NOMO-1 treated with dmso at 0.1 percent for 144 hours (cell line): ENCODE data around the gene PSME3IP1.

Experiments used
- DNase-seq: peaks from one replicate; lab custom pipeline; 2025; ENCODE audit not compliant: unreplicated experiment; lab: John Stamatoyannopoulos, UW

The PSME3IP1 gene

DNA sequence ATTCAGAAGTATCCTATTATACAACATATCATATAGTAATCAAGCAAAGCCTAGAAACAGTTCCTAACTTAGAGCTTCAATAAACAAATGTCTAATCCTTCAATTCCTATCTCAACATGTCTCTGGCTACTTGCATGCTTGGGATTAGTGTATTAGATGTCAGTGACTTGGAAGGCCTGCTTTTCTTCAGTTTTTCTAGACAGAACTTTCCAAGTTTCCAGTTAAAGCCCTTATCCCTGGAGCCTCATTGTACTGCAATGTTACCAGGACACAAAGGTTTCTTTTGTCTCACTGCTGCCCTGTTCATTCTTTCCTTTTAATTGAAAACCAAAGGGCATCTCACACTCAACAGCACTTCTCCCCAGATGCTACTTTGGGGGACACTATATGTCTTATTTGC lies 16.5 kb downstream of the PSME3IP1 start:
- DNase-seq, result no peak

GRCh38 chr16:57167953-57168352 lies 17.9 kb downstream of the PSME3IP1 start:
- DNase-seq, result peak; percentile 63

DNA sequence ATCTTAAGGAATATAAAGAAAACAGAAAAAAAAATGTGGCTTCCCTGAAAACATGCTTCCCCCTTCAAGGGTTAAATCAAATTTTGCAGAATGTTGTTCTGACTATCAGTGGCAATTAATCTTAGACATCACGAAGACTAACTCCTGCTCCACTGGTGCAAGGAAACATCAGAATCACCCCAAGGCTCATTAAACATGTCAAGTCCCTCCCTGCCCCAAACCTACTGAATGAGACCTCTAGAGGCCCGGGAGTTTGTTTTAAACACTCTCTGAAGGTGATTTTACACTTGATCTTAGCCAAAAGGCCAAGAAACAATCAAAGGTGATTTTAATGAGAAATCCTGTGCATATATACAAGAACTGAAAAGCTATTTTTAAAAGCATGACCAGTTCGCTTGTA lies 18.3 kb downstream of the PSME3IP1 start:
- DNase-seq, result no peak

DNA sequence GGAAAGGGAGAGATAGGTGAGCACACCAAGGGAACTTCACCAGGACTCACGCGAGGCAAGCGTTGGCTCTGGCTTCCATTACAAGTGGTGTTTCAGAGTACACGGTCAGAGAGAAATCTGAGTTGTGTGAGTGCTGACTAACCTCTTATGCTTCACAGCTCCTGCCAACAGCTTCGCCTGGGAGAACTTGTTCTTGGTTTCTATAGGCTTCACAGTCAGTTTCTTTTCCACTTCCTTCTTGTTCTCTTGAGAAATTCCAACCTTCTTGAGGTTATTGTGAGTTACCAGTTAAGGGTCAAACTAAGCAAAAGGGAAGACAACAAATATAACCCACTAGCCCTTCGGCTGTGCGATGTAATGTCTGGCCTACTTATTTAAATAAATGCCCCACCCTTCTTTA lies 18.9 kb downstream of the PSME3IP1 start:
- DNase-seq, result peak; percentile 33

- DNase-seq, result no peak
Observed at GRCh38 chr16:57166451-57166850, 19.4 kb downstream of the PSME3IP1 start.

- no peak for DNase-seq
Observed at GRCh38 chr16:57165938-57166337, 19.9 kb downstream of the PSME3IP1 start.

- no peak for DNase-seq
Observed at GRCh38 chr16:57165483-57165882, 20.4 kb downstream of the PSME3IP1 start.

GRCh38 chr16:57163842-57164241 lies 22.0 kb downstream of the PSME3IP1 start:
- no peak for DNase-seq

GRCh38 chr16:57159447-57159846 lies 26.4 kb downstream of the PSME3IP1 start:
- no peak for DNase-seq

DNA sequence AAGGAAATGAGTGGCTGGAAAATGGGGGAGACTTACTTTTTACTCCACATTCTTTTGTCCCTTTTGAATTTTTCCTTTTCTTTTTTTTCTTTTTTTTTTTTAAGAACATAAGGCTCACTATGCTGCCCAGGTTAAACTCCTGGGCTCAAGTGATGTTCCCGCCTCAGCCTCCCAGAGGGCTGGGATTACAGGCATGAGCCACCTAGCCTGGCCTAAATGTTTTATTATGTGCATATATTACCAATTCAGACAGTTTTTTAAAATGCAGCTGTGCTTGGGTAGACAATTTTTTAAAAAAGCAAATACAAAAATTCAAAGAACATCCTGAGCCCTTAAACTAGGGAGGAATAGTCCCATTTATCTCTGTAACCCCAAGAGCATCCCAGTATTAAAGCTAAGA lies 28.3 kb downstream of the PSME3IP1 start:
- no peak for DNase-seq

GRCh38 chr16:57156351-57156703 lies 29.5 kb downstream of the PSME3IP1 start:
- no peak for DNase-seq

- DNase-seq, result no peak
Observed at GRCh38 chr16:57155702-57156350, 30.0 kb downstream of the PSME3IP1 start.

GRCh38 chr16:57153841-57154240 lies 32.0 kb downstream of the PSME3IP1 start:
- no peak for DNase-seq

- DNase-seq, result no peak
Observed at GRCh38 chr16:57152096-57153093, 33.4 kb downstream of the PSME3IP1 start.

DNA sequence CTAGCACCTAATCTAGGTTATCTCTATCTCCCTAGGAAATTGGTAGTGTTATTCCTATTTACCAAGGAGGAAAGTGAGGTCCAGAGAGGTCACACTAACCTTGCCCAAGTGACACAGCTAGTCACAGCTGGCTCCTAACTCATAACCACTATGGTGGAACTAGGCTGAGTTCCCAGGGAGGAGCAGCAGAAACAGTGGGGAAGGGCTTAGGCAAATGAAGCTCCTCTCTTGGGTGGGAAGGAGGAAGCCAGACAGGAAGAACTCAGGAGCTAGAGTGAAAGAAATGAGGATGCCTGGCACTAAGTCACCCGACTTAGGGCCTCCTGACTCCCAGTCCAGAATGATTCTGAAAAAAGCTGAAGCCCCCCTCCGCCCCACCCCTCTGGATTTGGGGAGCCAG lies 34.5 kb downstream of the PSME3IP1 start:
- no peak for DNase-seq

- no peak for DNase-seq
Observed at GRCh38 chr16:57150682-57151330, 35.0 kb downstream of the PSME3IP1 start.

DNA sequence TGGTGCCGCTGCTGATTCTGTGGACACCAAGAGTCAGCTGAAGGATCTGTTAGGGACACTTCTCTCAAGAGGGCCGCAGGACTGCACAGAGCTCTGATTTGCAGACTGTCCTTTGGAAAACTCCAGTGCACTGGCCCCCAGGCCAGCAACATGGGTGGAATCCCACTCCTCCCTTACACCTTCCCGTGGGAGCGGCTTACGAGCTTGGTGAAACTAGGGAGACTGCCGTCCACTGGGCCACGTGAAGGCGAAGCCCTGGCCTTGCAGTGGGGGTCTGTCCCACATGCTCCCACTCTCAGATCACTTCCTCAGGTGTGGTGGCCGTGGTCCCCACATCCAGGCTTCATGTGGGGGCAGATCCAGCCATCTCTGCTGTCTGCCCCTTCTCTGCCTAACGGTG lies 36.4 kb downstream of the PSME3IP1 start:
- no peak for DNase-seq

DNA sequence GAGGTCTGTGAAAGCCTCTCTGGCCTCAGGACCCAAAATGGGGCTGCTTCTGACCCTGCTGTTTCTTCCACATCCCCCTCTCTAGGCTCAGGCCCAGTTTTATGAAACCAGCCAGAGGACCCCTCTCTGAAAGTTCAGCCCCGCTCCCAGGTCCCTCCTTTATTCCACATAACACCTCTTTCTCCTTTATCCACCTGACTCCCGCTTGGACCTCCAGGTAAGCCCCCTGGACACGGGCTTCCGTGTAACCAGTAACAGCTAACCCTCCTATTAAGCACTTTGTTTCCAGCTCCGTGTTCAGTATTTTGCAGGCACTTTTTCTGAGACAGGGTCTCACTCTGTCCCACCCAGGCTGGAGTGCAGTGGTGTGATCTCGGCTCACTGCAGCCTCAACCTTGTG lies 37.4 kb downstream of the PSME3IP1 start:
- DNase-seq, result no peak

- DNase-seq, result peak; percentile 19
Observed at GRCh38 chr16:57147381-57148221, 38.2 kb downstream of the PSME3IP1 start.

DNA sequence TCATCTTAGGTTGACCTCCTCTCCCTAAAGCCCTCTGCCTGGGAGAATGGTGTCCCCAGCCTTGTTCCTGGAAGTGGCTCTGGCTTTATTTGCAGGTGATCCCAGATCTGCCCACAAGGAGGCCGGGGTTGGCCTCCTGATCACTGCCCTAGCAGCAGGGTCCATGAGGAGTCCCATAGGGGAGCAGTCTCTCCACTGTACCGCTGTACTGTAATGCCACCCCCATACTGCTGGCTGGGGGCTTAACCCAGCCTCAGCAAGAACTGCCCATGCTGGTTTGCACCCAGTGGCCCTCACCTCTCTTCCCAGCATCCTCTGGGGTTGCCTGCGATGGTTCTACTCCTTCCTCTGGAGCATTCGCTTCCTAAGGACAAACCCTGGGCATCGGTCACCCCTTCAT lies 39.1 kb downstream of the PSME3IP1 start:
- DNase-seq, result no peak
